K562 (cell line): ENCODE measurements around the gene ELF2. TPM values are rescaled to one million over a fixed set of nuclear protein-coding genes. Genes with fewer than 3 reads are reported as not detected.

Experiments used
- CEBPB ChIP-seq: fragments of 450-650 bp; IDR thresholded peaks from 2 replicates; pipeline ENCODE4 v1.6.1; 2016; ENCODE audit warnings: missing genetic modification characterization, missing compliant biosample characterization
- HDAC3 ChIP-seq: fragments of 450-650 bp; IDR thresholded peaks from 2 replicates; pipeline ENCODE4 v1.6.1; 2018; ENCODE audit warnings: borderline replicate concordance, mild to moderate bottlenecking, moderate library complexity; ENCODE audit not compliant: partially characterized antibody
- HNRNPLL ChIP-seq: fragments of 200-400 bp; formaldehyde crosslinking; IDR thresholded peaks from 2 replicates; pipeline ENCODE4 v1.6.1; 2017; ENCODE audit warnings: low read length, low read depth, mild to moderate bottlenecking; ENCODE audit not compliant: poor library complexity, severe bottlenecking
- MCM2 ChIP-seq: fragments of 450-650 bp; IDR thresholded peaks from 2 replicates; pipeline ENCODE4 v1.6.1; 2017; ENCODE audit warnings: low read depth, mild to moderate bottlenecking
- NFIX ChIP-seq: fragments of 250-450 bp; sonication (Bioruptor Pico); IDR thresholded peaks from 2 replicates; pipeline ENCODE4 v1.4.0; 2020; ENCODE audit warnings: low read depth, mild to moderate bottlenecking, moderate library complexity
- PHB ChIP-seq: fragments of 250-450 bp; sonication (Bioruptor Pico); IDR thresholded peaks from 2 replicates; pipeline ENCODE4 v1.5.0; 2021
- POLR3G ChIP-seq: IDR thresholded peaks from 2 replicates; pipeline ENCODE4 v1.6.1; 2011; ENCODE audit not compliant: insufficient read length, insufficient replicate concordance; ENCODE audit errors: extremely low read depth
- RBM22 ChIP-seq: fragments of 200-400 bp; formaldehyde crosslinking; IDR thresholded peaks from 2 replicates; pipeline ENCODE4 v1.6.1; 2018; ENCODE audit warnings: low read length, low read depth; ENCODE audit not compliant: poor library complexity, severe bottlenecking
- SAP30 ChIP-seq: fragments of 200-600 bp; sonication (generic); IDR thresholded peaks from 2 replicates; pipeline ENCODE4 v1.6.1; 2012; ENCODE audit warnings: borderline replicate concordance, low read depth, mild to moderate bottlenecking, moderate library complexity, low read length, control low read depth, inconsistent platforms; ENCODE audit not compliant: insufficient read depth, poor library complexity, severe bottlenecking
- SPI1 ChIP-seq: IDR thresholded peaks from 2 replicates; pipeline ENCODE4 v1.6.1; 2011; ENCODE audit warnings: low read depth, low read length, control low read depth, borderline replicate concordance
- STAT5A ChIP-seq: IDR thresholded peaks from 2 replicates; pipeline ENCODE4 v1.6.1; 2012; ENCODE audit warnings: low read length, inconsistent platforms, borderline replicate concordance
- TOE1 ChIP-seq, 2 experiments: fragments of 450-650 bp in 1 of 2; sonication (generic) in 1 of 2; formaldehyde crosslinking in 1 of 2; IDR thresholded peaks; 2 replicates each; pipeline versions ENCODE4 v1.7.1 to v1.8.0; 2016 to 2022; ENCODE audit warnings: borderline replicate concordance in 2 of 2, mild to moderate bottlenecking in 2 of 2, antibody characterized with exemption in 1 of 2, inconsistent platforms in 1 of 2, low read depth in 1 of 2, missing genetic modification reagents in 1 of 2, moderate library complexity in 1 of 2
- XRCC4 ChIP-seq: IDR thresholded peaks from one replicate; pipeline ENCODE4 v1.6.1; 2011; ENCODE audit not compliant: insufficient read depth, insufficient read length; ENCODE audit errors: extremely low read depth
- ZFP30 ChIP-seq: fragments of 250-450 bp; sonication (Bioruptor Pico); IDR thresholded peaks from 2 replicates; pipeline ENCODE4 v1.8.0; 2022; ENCODE audit warnings: moderate library complexity, mild to moderate bottlenecking, inconsistent platforms, borderline replicate concordance
- ZNF561 ChIP-seq: fragments of 450-650 bp; formaldehyde crosslinking; conservative IDR thresholded peaks from 2 replicates; pipeline ENCODE4 v1.4.0; 2020; ENCODE audit warnings: mild to moderate bottlenecking, moderate library complexity
- polyA plus RNA-seq, 8 experiments: library from polyadenylated mRNA; depleted of rRNA in 4 of 8; stranded (reverse) in 5 of 8; unstranded in 3 of 8; fragments of >200 nt; fragmentation: Nextera tagmentation in 2 of 8; fragmentation: Illumina TruSeq in 1 of 8; extraction: Ambion mirVana in 2 of 8; extraction: Trizol in 1 of 8; gene quantifications; 2 replicates each; pipeline versions ENCODE4 v1.2.1 to v1.2.3, GENCODE V29; 2011 to 2014; ENCODE audit warnings: inconsistent platforms in 1 of 8, missing spikeins in 1 of 8
- total RNA-seq, 7 experiments: library from RNA; depleted of rRNA in 6 of 7; stranded (reverse); fragments of >200 nt in 6 of 7; fragmentation: Illumina TruSeq in 2 of 7; extraction: Trizol in 2 of 7; gene quantifications; 2 replicates each; pipeline versions ENCODE4 v1.2.1 to v1.2.3, GENCODE V29; 2011 to 2021; ENCODE audit warnings: low replicate concordance in 1 of 7
- TF ChIP-seq, protein P1 (sequence below): fragments of 250-450 bp; sonication (Bioruptor Pico); IDR thresholded peaks from 2 replicates; pipeline ENCODE4 v1.5.0; 2021
- TF ChIP-seq, protein P2 (sequence below): fragments of 250-450 bp; sonication (Bioruptor Pico); IDR thresholded peaks from 2 replicates; pipeline ENCODE4 v1.4.0; 2020; ENCODE audit warnings: borderline replicate concordance
- TF ChIP-seq, protein P3 (sequence below), 3 experiments: IDR thresholded peaks in 2 of 3; conservative IDR thresholded peaks in 1 of 3; 2 replicates each; pipeline ENCODE4 v1.5.1; 2011 to 2012; ENCODE audit warnings: low read length in 3 of 3, mild to moderate bottlenecking in 3 of 3, control low read depth in 2 of 3, improper control_type of control experiment in 1 of 3, inconsistent platforms in 1 of 3, low read depth in 1 of 3, mixed read lengths in 1 of 3, moderate library complexity in 1 of 3; ENCODE audit not compliant: insufficient read depth in 2 of 3
- TF ChIP-seq, protein P4 (sequence below): sonication (generic); formaldehyde crosslinking; IDR thresholded peaks from 2 replicates; pipeline ENCODE4 v1.8.0; 2022; ENCODE audit warnings: missing genetic modification reagents, mild to moderate bottlenecking, borderline replicate concordance

The ELF2 gene
- total and polyA plus RNA-seq, 9 of the 15 experiments (the other 6 are each of a cell fraction or from before 2014, with no cell fraction given), result 9.4 to 58.7 (median 41.6) TPM

DNA sequence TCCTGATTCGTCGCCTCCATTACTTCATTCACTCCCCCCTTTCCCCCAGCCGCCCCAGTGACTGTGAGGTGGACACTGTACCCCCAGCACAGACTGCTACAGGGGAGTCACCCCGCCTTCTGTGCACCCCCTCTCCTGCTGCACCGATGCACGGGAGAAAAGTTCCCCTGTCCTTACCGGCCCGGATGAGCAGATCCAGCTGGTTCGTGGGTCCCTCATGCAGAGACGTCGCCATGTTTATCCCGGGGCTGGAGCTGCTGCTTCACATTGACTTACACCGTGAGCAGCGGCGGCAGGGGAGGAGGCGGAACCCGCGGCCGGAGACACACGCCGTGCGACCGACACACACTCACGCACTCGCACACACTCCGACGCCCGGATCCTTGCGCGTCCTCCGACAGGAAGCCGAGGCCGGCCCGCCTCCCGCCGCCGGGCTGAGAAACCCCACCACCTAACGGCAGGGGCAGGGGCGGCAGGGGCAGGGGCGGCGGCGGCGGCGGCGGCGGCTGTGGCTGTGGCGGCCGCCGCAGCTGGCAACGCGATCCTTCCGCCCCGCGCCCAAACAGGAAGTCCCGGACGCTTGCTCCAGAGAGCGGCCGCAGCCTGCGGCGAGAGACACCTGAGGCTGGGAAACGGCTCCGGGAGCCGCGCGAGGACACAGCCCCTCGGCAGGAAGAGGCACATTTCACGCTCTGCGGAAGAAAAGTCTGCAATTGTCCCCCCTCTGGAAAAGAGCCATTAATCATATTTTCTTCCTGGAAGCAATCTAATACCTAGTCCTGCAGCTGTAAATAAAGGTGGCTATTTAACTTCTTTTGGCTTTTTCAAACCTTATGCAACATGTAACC is 92.8 kb downstream of the ELF2 start (continued):
- TF ChIP-seq SPI1 (peak; percentile 78), ZNF561 (CRISPR knock-in tag) (no peak), HNRNPLL (peak; percentile 64), NFIX (no peak), XRCC4 (no peak), HDAC3 (no peak), CEBPB (tag) (no peak), PHB (no peak; the same call in 1 of the 2 replicates), POLR3G (no peak), MCM2 (no peak), TOE1 (IDR thresholded peaks at IDR 0.05; ENCODE audit: borderline replicate concordance) (peak; percentile 22; the same call in 1 of the 2 replicates), TOE1 (CRISPR knock-in tag; IDR thresholded peaks at IDR 0.05; ENCODE audit: borderline replicate concordance, low read depth) (no peak), SAP30 (peak; percentile 21), STAT5A (no peak), RBM22 (no peak), ZFP30 (CRISPR knock-in tag) (no peak)
- TF ChIP-seq, protein P1, sequence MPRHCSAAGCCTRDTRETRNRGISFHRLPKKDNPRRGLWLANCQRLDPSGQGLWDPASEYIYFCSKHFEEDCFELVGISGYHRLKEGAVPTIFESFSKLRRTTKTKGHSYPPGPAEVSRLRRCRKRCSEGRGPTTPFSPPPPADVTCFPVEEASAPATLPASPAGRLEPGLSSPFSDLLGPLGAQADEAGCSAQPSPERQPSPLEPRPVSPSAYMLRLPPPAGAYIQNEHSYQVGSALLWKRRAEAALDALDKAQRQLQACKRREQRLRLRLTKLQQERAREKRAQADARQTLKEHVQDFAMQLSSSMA (CRISPR knock-in tag), result no peak
- TF ChIP-seq, protein P2, sequence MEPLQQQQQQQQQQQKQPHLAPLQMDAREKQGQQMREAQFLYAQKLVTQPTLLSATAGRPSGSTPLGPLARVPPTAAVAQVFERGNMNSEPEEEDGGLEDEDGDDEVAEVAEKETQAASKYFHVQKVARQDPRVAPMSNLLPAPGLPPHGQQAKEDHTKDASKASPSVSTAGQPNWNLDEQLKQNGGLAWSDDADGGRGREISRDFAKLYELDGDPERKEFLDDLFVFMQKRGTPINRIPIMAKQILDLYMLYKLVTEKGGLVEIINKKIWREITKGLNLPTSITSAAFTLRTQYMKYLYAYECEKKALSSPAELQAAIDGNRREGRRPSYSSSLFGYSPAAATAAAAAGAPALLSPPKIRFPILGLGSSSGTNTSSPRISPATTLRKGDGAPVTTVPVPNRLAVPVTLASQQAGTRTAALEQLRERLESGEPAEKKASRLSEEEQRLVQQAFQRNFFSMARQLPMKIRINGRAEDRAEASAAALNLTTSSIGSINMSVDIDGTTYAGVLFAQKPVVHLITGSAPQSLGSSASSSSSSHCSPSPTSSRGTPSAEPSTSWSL (CRISPR knock-in tag), result no peak
- TF ChIP-seq, protein P3, sequence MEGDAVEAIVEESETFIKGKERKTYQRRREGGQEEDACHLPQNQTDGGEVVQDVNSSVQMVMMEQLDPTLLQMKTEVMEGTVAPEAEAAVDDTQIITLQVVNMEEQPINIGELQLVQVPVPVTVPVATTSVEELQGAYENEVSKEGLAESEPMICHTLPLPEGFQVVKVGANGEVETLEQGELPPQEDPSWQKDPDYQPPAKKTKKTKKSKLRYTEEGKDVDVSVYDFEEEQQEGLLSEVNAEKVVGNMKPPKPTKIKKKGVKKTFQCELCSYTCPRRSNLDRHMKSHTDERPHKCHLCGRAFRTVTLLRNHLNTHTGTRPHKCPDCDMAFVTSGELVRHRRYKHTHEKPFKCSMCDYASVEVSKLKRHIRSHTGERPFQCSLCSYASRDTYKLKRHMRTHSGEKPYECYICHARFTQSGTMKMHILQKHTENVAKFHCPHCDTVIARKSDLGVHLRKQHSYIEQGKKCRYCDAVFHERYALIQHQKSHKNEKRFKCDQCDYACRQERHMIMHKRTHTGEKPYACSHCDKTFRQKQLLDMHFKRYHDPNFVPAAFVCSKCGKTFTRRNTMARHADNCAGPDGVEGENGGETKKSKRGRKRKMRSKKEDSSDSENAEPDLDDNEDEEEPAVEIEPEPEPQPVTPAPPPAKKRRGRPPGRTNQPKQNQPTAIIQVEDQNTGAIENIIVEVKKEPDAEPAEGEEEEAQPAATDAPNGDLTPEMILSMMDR (IDR thresholded peaks at IDR 0.05 in 2 of 3, conservative IDR thresholded peaks at IDR 0.05 in 1 of 3; ENCODE audit: insufficient read depth in 2 of 3, low read depth in 1 of 3, low read length in 3 of 3), result peak in 2 of 3 experiments; percentile 16 to 46; a peak in 2 of 6 replicates
- TF ChIP-seq, protein P4, sequence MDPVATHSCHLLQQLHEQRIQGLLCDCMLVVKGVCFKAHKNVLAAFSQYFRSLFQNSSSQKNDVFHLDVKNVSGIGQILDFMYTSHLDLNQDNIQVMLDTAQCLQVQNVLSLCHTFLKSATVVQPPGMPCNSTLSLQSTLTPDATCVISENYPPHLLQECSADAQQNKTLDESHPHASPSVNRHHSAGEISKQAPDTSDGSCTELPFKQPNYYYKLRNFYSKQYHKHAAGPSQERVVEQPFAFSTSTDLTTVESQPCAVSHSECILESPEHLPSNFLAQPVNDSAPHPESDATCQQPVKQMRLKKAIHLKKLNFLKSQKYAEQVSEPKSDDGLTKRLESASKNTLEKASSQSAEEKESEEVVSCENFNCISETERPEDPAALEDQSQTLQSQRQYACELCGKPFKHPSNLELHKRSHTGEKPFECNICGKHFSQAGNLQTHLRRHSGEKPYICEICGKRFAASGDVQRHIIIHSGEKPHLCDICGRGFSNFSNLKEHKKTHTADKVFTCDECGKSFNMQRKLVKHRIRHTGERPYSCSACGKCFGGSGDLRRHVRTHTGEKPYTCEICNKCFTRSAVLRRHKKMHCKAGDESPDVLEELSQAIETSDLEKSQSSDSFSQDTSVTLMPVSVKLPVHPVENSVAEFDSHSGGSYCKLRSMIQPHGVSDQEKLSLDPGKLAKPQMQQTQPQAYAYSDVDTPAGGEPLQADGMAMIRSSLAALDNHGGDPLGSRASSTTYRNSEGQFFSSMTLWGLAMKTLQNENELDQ (CRISPR knock-in tag), result 0 out of 2 replicates have a peak, but pooled peaks have one; percentile 73
